Keratinocyte (primary cell): ENCODE data around the gene DLX1.

ENCODE experiments used
- CTCF ChIP-seq, 3 experiments: IDR thresholded peaks in 1 of 3; conservative IDR thresholded peaks in 1 of 3; optimal IDR thresholded peaks in 1 of 3; 2 replicates in 2 of 3; 3 replicates in 1 of 3; pipeline versions ENCODE3 to v1.5.1; 2011; ENCODE audit warnings: low read length in 3 of 3, mild to moderate bottlenecking in 3 of 3, moderate library complexity in 2 of 3, control low read depth in 1 of 3, inconsistent platforms in 1 of 3; ENCODE audit not compliant: insufficient read depth in 2 of 3; ENCODE audit errors: extremely low read depth in 1 of 3
- EZH2 ChIP-seq: IDR thresholded peaks from one replicate; pipeline ENCODE4 v1.6.1; 2012; ENCODE audit warnings: inconsistent platforms, mild to moderate bottlenecking, low read length, moderate library complexity

GRCh38 chr2:172049567-172050120, 35.7 kb upstream of the DLX1 start:
- no peak for TF ChIP-seq CTCF (optimal IDR thresholded peaks at IDR 0.05 in 1 of 3, IDR thresholded peaks at IDR 0.05 in 1 of 3, conservative IDR thresholded peaks at IDR 0.05 in 1 of 3; ENCODE audit: extremely low read depth in 1 of 3, insufficient read depth in 2 of 3, low read length in 3 of 3)
- TF ChIP-seq EZH2 = no peak
